ENCODE results near the gene SWT1.
A peak's percentile ranks its signal among the peaks of the same experiment; 100 is the strongest.

SWT1 gene

DNA sequence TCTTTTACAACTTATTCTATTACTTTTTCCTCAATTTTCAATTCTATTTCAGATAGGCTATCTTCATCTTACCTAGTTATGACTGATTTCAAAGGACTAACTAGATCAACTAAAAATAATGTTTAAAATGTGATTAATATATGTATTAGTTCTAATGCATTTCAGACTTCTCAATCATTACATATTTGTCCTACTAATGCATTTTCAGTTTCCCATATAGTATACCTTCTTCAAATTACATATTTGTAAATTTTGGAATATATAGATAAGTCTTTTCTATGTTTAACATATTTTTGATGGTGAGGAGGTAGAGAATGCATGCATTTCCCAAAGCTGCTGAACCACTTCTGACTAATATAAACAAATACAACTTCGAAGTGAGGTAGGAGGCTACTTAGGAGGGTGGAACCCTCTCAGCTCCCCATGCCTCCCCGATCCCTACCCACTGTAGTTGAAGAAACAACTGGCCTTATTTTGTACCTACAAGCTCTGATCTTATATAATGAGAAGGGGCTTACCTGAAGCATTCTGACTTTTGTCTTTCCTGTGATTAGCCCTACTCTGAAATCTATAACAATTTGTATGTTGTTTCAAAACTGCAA is 2.0 kb upstream of the SWT1 start:
- Histone ChIP-seq H2AFZ (ENCODE audit: low read length) (no peak overlapping the region), H3K4me1 (ENCODE audit: insufficient read depth, low read length, severe bottlenecking) (peaks cover 22% of the 10 kb centered on the region), H3K9me3 (ENCODE audit: low read length) (no peaks in the 10 kb centered on the region), H3K27me3 (ENCODE audit: insufficient read depth, low read length) (no peaks in the 10 kb centered on the region), H3K4me2 (ENCODE audit: low read length) (peak overlapping the region; percentile 92), H4K20me1 (ENCODE audit: insufficient read depth, low read length) (no peaks in the 10 kb centered on the region), H3K27ac (ENCODE audit: low read depth, low read length, poor library complexity, severe bottlenecking) (no peak overlapping the region), H3K9ac (ENCODE audit: low read length) (peak overlapping the region; percentile 90), H3K4me3 (ENCODE audit: low read depth, low read length, poor library complexity, severe bottlenecking) (peak overlapping the region; percentile 89), H3K9me2 (ENCODE audit: low read depth, low read length) (no peaks in the 10 kb centered on the region), H3K79me2 (ENCODE audit: insufficient read depth, low read length) (peaks cover 7% of the 10 kb centered on the region), H3K36me3 (ENCODE audit: insufficient read depth, low read length) (peaks cover 9% of the 10 kb centered on the region; the same call in 1 of the 2 replicates), H3F3A (ENCODE audit: insufficient read depth, low read length) (no peaks in the 10 kb centered on the region)
- TF ChIP-seq, protein P1, sequence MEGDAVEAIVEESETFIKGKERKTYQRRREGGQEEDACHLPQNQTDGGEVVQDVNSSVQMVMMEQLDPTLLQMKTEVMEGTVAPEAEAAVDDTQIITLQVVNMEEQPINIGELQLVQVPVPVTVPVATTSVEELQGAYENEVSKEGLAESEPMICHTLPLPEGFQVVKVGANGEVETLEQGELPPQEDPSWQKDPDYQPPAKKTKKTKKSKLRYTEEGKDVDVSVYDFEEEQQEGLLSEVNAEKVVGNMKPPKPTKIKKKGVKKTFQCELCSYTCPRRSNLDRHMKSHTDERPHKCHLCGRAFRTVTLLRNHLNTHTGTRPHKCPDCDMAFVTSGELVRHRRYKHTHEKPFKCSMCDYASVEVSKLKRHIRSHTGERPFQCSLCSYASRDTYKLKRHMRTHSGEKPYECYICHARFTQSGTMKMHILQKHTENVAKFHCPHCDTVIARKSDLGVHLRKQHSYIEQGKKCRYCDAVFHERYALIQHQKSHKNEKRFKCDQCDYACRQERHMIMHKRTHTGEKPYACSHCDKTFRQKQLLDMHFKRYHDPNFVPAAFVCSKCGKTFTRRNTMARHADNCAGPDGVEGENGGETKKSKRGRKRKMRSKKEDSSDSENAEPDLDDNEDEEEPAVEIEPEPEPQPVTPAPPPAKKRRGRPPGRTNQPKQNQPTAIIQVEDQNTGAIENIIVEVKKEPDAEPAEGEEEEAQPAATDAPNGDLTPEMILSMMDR (IDR thresholded peaks at IDR 0.05; ENCODE audit: low read length) = no peak
- no peak for TF ChIP-seq EZH2 (IDR thresholded peaks at IDR 0.05; ENCODE audit: borderline replicate concordance, low read length)

DNA sequence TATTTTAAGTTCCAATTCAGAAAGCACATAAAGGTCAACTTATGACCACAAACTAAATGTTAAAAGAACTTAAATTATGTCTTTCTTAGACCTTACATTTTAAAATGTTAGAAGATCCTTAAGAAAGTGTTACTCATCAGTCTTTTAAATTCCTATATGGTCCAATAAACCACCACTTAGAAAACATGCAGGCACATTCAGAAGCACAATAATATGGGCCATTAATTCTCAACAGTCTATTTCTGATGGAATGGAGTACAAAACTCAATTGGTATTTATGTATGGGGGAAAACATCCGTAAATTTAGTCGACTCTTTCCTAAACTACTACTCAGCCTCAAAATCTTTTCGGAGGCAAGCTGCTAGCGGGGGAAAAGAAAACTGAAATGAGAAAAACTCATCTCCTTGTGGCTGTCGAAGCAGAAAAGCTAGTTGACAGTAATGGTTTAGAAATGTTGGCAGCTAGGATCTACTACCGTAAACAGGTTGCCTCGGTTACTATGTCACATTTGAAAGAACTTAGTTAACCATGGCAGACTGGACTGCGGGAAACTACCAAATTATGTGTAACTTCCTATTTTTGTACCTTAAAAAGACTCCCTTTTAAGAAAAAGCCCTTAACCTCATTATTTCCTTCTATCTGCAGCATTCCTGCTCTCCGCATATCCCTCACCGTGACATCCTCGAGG is 1.2 kb upstream of the SWT1 start:
- Histone ChIP-seq H3K9ac (ENCODE audit: low read length) (peak overlapping the region; percentile 90), H3K4me1 (ENCODE audit: insufficient read depth, low read length, severe bottlenecking) (peaks cover 22% of the 10 kb centered on the region), H3F3A (ENCODE audit: insufficient read depth, low read length) (no peaks in the 10 kb centered on the region), H3K27ac (ENCODE audit: low read depth, low read length, poor library complexity, severe bottlenecking) (peak overlapping the region; percentile 44), H3K36me3 (ENCODE audit: insufficient read depth, low read length) (peaks cover 5% of the 10 kb centered on the region; the same call in 1 of the 2 replicates), H3K79me2 (ENCODE audit: insufficient read depth, low read length) (peaks cover 7% of the 10 kb centered on the region), H4K20me1 (ENCODE audit: insufficient read depth, low read length) (no peaks in the 10 kb centered on the region), H2AFZ (ENCODE audit: low read length) (peak overlapping the region; percentile 10; the same call in 1 of the 2 replicates), H3K9me2 (ENCODE audit: low read depth, low read length) (no peaks in the 10 kb centered on the region), H3K4me2 (ENCODE audit: low read length) (peak overlapping the region; percentile 92), H3K27me3 (ENCODE audit: insufficient read depth, low read length) (no peaks in the 10 kb centered on the region), H3K9me3 (ENCODE audit: low read length) (no peaks in the 10 kb centered on the region), H3K4me3 (ENCODE audit: low read depth, low read length, poor library complexity, severe bottlenecking) (peak overlapping the region; percentile 89)
- TF ChIP-seq EZH2 (IDR thresholded peaks at IDR 0.05; ENCODE audit: borderline replicate concordance, low read length) = no peak
- TF ChIP-seq, protein P1 (IDR thresholded peaks at IDR 0.05; ENCODE audit: low read length) = no peak

DNA sequence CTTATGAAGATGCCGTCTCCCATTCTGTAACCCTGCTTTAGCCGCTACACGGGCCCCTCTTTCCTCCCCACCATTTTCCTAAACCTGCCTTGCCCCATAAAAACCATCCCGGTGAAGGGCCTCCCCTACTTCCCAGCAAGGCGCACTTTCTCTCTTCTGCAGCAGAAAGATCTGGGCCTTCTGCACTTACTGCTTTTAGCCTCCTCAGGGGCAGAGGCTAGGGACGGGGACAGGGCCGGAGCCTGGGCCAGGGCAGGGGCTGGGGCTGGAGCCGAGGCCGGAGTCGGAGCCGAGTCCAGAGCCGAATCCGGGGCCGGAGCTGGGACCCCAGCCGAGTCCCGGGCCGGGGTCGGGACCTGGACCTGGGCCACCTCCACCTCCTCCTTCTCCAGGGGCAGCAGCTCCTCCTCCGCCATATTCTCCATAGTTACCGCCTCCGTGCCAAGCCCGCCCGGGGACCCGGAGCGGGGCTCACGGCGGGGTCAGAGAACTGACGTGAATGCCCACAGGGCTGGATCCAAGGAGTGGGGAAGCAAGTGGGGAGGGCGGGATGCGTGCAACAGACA is 596 bp upstream of the SWT1 start:
- peaks cover 7% of the 10 kb centered on the region for H3K79me2 ChIP-seq (ENCODE audit: insufficient read depth, low read length)
- H3K4me1 ChIP-seq (ENCODE audit: insufficient read depth, low read length, severe bottlenecking) = peaks cover 22% of the 10 kb centered on the region
- H3K9me3 ChIP-seq (ENCODE audit: low read length) = no peaks in the 10 kb centered on the region
- H3K9ac ChIP-seq (ENCODE audit: low read length) = peak overlapping the region; percentile 90
- H3K4me3 ChIP-seq (ENCODE audit: low read depth, low read length, poor library complexity, severe bottlenecking) = peak overlapping the region; percentile 89
- H2AFZ ChIP-seq (ENCODE audit: low read length) = peak overlapping the region; percentile 10; the same call in 1 of the 2 replicates
- peak overlapping the region; percentile 44 for H3K27ac ChIP-seq (ENCODE audit: low read depth, low read length, poor library complexity, severe bottlenecking)
- no peaks in the 10 kb centered on the region for H3F3A ChIP-seq (ENCODE audit: insufficient read depth, low read length)
- no peaks in the 10 kb centered on the region for H4K20me1 ChIP-seq (ENCODE audit: insufficient read depth, low read length)
- H3K36me3 ChIP-seq (ENCODE audit: insufficient read depth, low read length) = peaks cover 2% of the 10 kb centered on the region; the same call in 1 of the 2 replicates
- TF ChIP-seq EZH2 (IDR thresholded peaks at IDR 0.05; ENCODE audit: borderline replicate concordance, low read length) = no peak
- H3K27me3 ChIP-seq (ENCODE audit: insufficient read depth, low read length) = no peaks in the 10 kb centered on the region
- H3K4me2 ChIP-seq (ENCODE audit: low read length) = peak overlapping the region; percentile 92
- H3K9me2 ChIP-seq (ENCODE audit: low read depth, low read length) = no peaks in the 10 kb centered on the region
